IgD-negative memory B cell (primary cell): Measurements from ENCODE around the gene MBTD1. TPM values are rescaled to one million over a fixed set of nuclear protein-coding genes. Genes with fewer than 3 reads are reported as not detected.
A peak's percentile ranks its signal among the peaks of the same experiment; 100 is the strongest.

Experiments
- H3K27ac Mint-ChIP-seq, 3 donors: one replicate each; pipeline ENCODE4 v1.8.0; 2020 to 2022; ENCODE audit warnings: mild to moderate bottlenecking in 3 of 3, mixed read lengths in 3 of 3, moderate library complexity in 1 of 3
- H3K27me3 Mint-ChIP-seq: one replicate; pipeline ENCODE4 v1.8.0; 2021; ENCODE audit warnings: mixed read lengths
- H3K36me3 Mint-ChIP-seq: one replicate; pipeline ENCODE4 v1.8.0; 2020; ENCODE audit warnings: mild to moderate bottlenecking, mixed read lengths
- H3K4me1 Mint-ChIP-seq, 3 donors: one replicate each; pipeline ENCODE4 v1.8.0; 2020 to 2022; ENCODE audit warnings: mixed read lengths in 3 of 3, mild to moderate bottlenecking in 1 of 3
- H3K4me3 Mint-ChIP-seq, 4 donors: one replicate each; pipeline ENCODE4 v1.8.0; 2020 to 2022; ENCODE audit warnings: mild to moderate bottlenecking in 4 of 4, mixed read lengths in 4 of 4, moderate library complexity in 3 of 4
- H3K9me3 Mint-ChIP-seq, 3 donors: one replicate each; pipeline ENCODE4 v1.8.0; 2020 to 2021; ENCODE audit warnings: mixed read lengths in 3 of 3, mild to moderate bottlenecking in 1 of 3
- polyA plus RNA-seq: library from polyadenylated mRNA; unstranded; fragments of 300-500 nt; fragmentation: Illumina TruSeq; gene quantifications from one replicate; pipeline ENCODE4 v1.2.3, GENCODE V29; 2021

MBTD1 gene
- polyA plus RNA-seq, 1 donor from 2014 or later: 8.5 TPM

DNA sequence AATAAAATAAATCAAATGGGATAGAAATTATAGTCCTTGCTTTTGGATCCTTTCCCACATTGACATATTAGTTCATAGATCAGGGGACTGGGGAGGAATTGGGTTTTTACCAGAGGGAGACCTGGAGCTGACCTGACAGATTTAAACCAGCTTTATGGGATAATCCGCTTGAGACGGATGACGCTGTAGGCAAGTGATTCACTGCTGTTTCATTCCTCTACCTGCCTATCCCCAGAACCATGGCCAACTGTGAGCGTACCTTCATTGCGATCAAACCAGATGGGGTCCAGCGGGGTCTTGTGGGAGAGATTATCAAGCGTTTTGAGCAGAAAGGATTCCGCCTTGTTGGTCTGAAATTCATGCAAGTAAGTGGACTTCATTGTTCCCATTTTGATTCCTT is 104.4 kb downstream of the MBTD1 start:
- Mint-ChIP-seq H3K36me3 (no peaks in the 10 kb centered on the region), H3K4me3 (peak overlapping the region in 3 of 4 donors; percentile 13 to 32 (median 17)), H3K4me1 (peaks cover 6% of the 10 kb centered on the region in 3 donors), H3K27me3 (no peaks in the 10 kb centered on the region), H3K27ac (no peak overlapping the region), H3K9me3 (peaks cover 0 to 2% (median 0%) of the 10 kb centered on the region in 3 donors)

DNA sequence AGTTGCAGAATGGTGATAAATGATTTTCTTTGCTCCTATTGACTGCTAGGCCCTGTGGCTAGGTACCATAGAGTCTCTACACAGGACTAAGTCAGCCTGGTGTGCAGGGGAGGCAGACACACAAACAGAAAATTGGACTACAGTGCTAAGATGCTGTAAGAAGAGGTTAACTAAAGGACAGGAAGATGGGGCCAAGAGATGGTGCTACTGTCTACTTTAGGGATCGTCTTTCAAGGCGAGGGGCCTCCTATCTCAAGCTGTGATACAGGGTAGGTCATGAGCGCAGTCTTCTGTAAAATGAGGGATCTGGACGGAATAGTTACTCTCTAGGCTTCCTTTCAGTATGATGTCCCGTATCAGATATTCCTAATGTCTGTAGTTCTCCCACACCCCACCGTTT is 105.7 kb downstream of the MBTD1 start:
- no peaks in the 10 kb centered on the region for H3K36me3 Mint-ChIP-seq
- H3K4me3 Mint-ChIP-seq: no peak overlapping the region
- no peaks in the 10 kb centered on the region for H3K27me3 Mint-ChIP-seq
- peaks cover 0 to 6% (median 6%) of the 10 kb centered on the region in 3 donors for H3K4me1 Mint-ChIP-seq
- H3K9me3 Mint-ChIP-seq: peaks cover 0 to 2% (median 0%) of the 10 kb centered on the region in 3 donors
- no peak overlapping the region for H3K27ac Mint-ChIP-seq

DNA sequence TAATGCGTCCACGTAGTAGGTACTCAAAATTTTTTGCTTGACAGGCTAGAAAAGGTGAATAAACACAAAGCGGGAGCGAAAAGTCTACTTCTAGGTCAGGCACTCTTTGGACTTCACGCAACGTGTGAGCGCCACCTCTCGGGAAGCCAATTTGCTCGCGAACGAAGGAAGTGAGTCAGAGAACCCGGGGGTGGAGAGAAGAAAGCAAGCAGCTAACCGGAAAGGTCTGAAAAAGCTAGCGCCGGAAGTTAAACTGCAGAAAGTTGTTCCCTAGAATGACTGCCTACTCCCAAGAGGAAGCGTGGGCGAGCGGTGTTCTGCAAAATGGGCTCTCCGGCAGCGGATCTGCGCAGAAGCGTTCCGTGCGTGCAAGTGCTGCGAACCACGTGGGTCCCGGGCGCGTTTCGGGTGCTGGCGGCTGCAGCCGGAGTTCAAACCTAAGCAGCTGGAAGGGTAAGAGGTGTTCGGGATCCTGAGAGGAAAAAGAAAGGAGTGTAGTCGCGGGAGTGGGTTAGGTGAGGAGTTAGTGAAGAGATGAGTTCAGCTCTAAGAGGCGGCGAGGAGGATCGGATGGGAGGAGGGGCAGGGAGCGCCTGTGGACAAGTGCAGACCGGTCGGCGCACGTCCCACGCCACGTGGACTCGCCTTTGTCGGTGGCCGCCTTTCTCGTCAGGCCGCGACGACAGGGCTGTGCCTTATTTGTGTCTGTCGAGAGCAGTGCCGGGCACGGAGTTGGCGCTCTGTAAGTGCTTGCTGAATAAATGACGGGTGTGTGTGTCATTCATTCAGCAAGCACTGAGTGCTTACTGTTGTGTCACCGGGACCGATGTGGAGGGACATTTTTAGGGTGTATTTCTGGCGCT is 106.4 kb downstream of the MBTD1 start, which contains the start of gene NME1:
NME1 (plus strand) TSS at position 350 of the 863 bp plus-strand sequence. CDS start 2,096 bp downstream, outside the sequence.
- H3K27ac Mint-ChIP-seq: no peak within 1 kb of the TSS
- peaks cover 0 to 6% (median 6%) of the 10 kb centered on the region in 3 donors for H3K4me1 Mint-ChIP-seq
- H3K9me3 Mint-ChIP-seq: peaks cover 0 to 2% (median 0%) of the 10 kb centered on the region in 3 donors
- no peak within 1 kb of the TSS for H3K4me3 Mint-ChIP-seq
- H3K27me3 Mint-ChIP-seq: no peaks in the 10 kb centered on the region
- no peaks in the 10 kb centered on the region for H3K36me3 Mint-ChIP-seq

DNA sequence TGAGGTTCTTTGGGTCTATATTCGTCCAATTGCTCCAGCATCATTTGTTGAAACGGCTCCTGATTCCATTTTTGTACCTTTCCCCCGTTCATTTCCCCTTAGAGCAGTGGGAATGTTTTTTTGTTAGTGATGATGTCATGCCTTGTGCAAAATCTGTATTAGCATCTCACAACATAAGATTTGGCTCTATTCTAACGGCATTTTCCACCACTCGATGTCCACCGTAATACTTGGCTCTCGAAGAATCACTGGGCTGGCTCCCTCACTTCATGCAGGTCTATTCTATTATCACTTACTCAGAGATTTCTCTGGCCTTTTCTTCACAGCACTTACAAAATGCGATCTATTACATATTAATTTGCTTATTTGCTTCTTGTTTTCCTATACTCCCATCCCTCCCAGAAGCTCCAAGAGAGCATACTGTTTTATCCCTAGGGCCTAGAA is 107.1 kb downstream of the MBTD1 start:
- H3K27ac Mint-ChIP-seq: no peak overlapping the region
- no peaks in the 10 kb centered on the region for H3K27me3 Mint-ChIP-seq
- no peak overlapping the region for H3K4me3 Mint-ChIP-seq
- H3K9me3 Mint-ChIP-seq: peaks cover 0 to 2% (median 0%) of the 10 kb centered on the region in 3 donors
- H3K36me3 Mint-ChIP-seq: no peaks in the 10 kb centered on the region
- H3K4me1 Mint-ChIP-seq: peaks cover 0 to 6% (median 6%) of the 10 kb centered on the region in 3 donors

DNA sequence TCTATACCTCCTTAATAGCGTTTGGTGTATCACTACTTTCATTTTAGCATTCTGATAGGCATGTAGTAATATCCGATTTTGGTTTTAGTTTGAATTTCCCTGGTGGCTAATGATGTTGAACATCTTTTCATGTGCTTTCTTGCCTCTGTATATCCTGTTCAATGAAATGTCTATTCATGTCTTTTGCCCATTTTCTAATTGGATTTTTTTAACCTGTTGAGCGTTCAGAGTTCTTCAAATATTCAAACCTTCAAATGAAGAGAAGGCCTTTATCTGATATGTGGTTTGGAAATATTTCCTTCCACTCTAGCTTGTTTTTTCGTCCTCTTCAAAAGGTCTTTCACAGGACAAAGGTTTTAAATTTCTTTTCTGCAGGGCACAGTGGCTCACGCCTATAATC is 108.9 kb downstream of the MBTD1 start:
- Mint-ChIP-seq H3K27me3 (no peaks in the 10 kb centered on the region), H3K4me3 (no peak overlapping the region), H3K36me3 (no peaks in the 10 kb centered on the region), H3K9me3 (peaks cover 0 to 2% (median 0%) of the 10 kb centered on the region in 3 donors), H3K4me1 (peaks cover 0 to 8% (median 4%) of the 10 kb centered on the region in 3 donors), H3K27ac (no peak overlapping the region)

DNA sequence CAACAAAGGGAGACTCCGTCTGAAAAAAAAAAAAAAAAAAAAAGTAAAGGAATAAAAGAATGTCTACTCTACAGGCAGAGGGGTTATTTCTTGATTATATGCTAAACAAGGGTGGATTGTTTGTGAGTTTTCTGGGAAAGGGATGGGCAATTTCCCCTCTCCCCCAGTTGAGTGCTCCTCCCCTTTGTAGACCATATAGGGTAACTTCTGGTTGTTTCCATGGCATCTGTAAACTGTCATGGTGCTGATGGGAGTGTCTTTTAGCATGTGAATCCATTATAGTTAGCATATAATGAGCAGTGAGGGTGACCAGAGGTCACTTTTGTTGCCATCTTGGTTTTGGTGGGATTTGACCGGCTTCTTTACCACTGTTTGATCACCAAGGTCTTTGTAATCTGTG is 110.7 kb downstream of the MBTD1 start:
- H3K9me3 Mint-ChIP-seq: peaks cover 0 to 2% (median 0%) of the 10 kb centered on the region in 3 donors
- H3K27me3 Mint-ChIP-seq: no peaks in the 10 kb centered on the region
- H3K36me3 Mint-ChIP-seq: no peaks in the 10 kb centered on the region
- peaks cover 0 to 4% (median 0%) of the 10 kb centered on the region in 3 donors for H3K4me1 Mint-ChIP-seq
- H3K4me3 Mint-ChIP-seq: no peak overlapping the region
- no peak overlapping the region for H3K27ac Mint-ChIP-seq

DNA sequence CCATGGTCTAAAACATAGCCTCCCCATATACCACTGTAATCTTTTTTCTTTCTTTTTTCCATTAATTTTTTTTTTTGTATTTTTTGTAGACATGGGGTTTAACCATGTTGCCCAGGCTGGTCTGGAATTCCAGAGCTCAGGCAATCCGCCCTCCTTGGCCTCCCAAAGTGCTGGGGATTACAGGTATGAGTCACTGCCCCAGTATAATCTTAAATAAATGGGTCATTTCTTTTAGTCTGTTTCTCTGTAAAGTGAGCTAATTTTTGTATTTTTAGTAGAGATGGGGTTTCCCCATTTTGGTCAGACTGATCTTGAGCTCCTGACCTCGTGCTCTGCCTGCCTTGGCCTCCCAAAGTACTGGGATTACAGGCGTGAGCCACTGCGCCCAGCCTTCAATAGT is 112.2 kb downstream of the MBTD1 start:
- H3K4me3 Mint-ChIP-seq: no peak overlapping the region
- no peaks in the 10 kb centered on the region for H3K27me3 Mint-ChIP-seq
- peaks cover 2% of the 10 kb centered on the region for H3K36me3 Mint-ChIP-seq
- peaks cover 0 to 4% (median 0%) of the 10 kb centered on the region in 3 donors for H3K4me1 Mint-ChIP-seq
- H3K9me3 Mint-ChIP-seq: peaks cover 0 to 2% (median 0%) of the 10 kb centered on the region in 3 donors
- H3K27ac Mint-ChIP-seq: no peak overlapping the region

DNA sequence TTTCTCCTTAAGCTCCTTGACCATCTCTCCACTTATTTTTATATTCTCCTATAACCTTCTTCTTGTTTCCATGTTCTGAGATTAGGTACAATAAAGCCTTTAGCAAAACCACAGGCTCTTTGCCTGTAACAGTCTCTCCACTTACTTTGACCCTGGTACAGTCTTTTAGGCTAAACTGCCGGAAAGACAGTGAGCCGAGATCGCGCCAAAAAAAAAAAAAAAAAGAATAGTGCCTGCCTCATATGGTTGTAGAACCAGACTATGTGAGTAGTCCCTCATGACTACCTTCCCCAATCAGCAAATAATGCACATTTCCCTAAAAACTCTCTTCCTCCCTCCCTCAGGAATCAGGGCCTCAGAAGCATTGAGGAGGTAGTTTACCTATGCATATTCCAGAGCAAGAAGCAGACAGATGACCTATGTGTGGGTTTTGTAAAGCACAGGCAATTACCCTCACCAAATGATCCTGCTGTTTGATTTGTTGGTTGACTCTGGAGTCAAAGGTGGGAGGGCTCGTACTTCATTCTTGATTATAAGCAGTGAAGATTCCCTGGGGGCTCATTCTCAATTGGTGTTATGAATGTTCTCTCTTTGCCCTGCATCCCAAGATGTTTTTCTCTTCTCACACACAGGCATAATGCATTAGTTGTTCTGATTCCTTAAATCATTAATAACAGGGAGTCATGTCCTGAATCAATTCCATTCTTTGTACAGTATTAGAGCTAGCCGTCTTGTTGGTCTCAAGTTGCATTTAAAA is 115.4 kb downstream of the MBTD1 start:
- Mint-ChIP-seq H3K4me1 (peaks cover 0 to 2% (median 0%) of the 10 kb centered on the region in 3 donors), H3K27me3 (no peaks in the 10 kb centered on the region), H3K36me3 (peaks cover 2% of the 10 kb centered on the region), H3K27ac (no peak overlapping the region), H3K4me3 (no peak overlapping the region), H3K9me3 (no peaks in the 10 kb centered on the region)

DNA sequence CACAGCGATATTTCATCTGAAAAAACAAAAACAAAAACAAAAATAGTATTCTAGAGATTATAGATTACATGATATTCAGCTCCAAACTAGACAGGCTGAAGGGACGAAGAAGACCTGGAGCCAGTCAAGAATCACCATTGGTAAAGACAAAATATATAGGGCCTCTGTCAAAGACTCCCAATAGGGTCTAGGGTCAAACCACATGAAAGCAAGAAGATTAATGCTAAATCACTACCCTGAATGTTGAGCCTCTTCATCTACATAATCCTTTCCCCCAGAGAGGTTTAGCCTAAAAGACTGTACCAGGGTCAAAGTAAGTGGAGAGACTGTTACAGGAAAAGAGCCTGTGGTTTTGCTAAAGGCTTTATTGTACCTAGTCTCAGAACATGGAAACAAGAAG is 117.3 kb downstream of the MBTD1 start:
- peaks cover 0 to 1% (median 0%) of the 10 kb centered on the region in 3 donors for H3K9me3 Mint-ChIP-seq
- H3K27me3 Mint-ChIP-seq: no peaks in the 10 kb centered on the region
- H3K4me3 Mint-ChIP-seq: peak overlapping the region in 1 of 4 donors; percentile 23
- H3K27ac Mint-ChIP-seq: no peak overlapping the region
- H3K4me1 Mint-ChIP-seq: peaks cover 0 to 2% (median 0%) of the 10 kb centered on the region in 3 donors
- H3K36me3 Mint-ChIP-seq: peaks cover 2% of the 10 kb centered on the region

DNA sequence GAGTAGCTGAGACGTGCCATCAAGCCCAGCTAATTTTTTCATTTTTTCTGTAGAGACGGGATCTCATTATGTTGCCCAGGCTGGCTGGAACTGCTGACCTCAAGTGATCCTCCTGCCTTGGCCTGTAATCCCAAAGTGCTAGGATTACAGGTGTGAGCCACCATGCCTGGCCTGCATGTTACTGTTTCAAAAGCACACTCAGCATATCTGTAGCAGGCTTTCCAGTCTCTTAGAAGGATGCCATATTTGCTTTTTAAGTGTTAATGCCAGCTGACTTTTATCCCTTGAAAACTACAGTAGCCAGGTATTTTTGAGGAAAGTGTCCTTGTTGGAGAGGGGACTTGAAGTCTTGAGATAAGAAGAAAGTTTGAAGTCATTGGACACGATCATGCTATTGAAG is 123.9 kb downstream of the MBTD1 start:
- Mint-ChIP-seq H3K27me3 (peaks cover 4% of the 10 kb centered on the region), H3K4me1 (no peaks in the 10 kb centered on the region), H3K9me3 (peaks cover 0 to 3% (median 2%) of the 10 kb centered on the region in 3 donors), H3K36me3 (peaks cover 2% of the 10 kb centered on the region), H3K4me3 (peak overlapping the region in 1 of 4 donors; percentile 74), H3K27ac (no peak overlapping the region)

DNA sequence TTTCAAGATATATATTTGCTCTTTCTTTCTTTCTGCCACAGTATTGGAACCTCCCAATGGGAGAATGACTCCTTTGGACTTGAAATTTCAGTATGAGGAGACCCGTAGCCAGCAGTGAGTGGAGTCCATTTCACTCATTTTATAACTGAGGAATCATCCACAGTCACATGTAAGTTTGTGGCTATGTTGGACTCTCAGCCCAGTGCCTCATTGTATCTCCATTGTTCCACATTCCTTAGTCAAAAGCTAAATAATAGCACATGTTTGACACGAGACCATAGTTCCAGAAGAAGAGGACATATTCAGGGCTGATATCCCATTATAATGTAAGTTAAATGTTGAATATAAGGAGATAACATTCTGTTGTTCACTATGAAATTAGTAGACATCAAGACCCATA is 126.5 kb downstream of the MBTD1 start:
- Mint-ChIP-seq H3K36me3 (peaks cover 2% of the 10 kb centered on the region), H3K4me3 (no peak overlapping the region), H3K4me1 (no peaks in the 10 kb centered on the region), H3K27me3 (peaks cover 4% of the 10 kb centered on the region), H3K27ac (no peak overlapping the region), H3K9me3 (peaks cover 0 to 3% (median 2%) of the 10 kb centered on the region in 3 donors)

DNA sequence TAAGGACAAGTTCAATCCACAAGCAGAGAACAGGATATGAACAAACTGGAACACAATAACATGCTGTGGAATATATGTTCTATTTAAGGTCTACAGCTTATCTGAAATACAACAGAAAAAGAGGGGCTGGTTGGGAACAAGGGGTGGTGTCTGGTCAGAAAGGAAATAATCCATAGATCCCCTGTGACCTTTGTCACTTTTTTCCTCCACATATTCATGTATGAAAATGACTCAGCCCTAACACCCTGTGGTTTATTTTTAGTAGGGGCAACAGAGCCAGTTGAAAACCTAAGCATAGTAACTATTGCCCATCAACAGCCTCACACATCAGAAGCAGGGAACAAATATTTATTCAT is 126.9 kb downstream of the MBTD1 start:
- H3K27ac Mint-ChIP-seq: no peak overlapping the region
- H3K27me3 Mint-ChIP-seq: peaks cover 4% of the 10 kb centered on the region
- no peaks in the 10 kb centered on the region for H3K4me1 Mint-ChIP-seq
- peaks cover 2% of the 10 kb centered on the region for H3K36me3 Mint-ChIP-seq
- peaks cover 0 to 3% (median 2%) of the 10 kb centered on the region in 3 donors for H3K9me3 Mint-ChIP-seq
- H3K4me3 Mint-ChIP-seq: no peak overlapping the region

DNA sequence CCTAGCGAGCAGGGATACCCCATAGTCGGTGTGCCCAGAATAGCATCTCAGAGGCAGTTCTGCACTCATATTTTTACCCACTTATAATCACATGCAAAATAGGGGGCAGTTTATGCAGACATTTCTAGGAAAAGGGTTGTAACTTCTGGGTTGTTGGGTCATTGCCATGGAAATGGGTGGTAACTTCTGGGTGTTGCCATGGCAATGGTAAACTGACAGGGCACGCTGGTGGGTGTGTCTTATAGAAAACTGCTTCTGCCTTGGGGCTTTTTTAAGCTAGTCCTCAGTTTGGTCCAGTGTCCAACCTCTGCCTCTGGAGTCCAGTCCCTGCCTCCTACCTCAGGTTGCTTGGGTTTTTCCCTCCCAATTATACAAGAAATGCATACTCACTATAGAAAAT is 131.8 kb downstream of the MBTD1 start:
- Mint-ChIP-seq H3K27ac (no peak overlapping the region), H3K36me3 (no peaks in the 10 kb centered on the region), H3K9me3 (no peaks in the 10 kb centered on the region), H3K4me3 (peak overlapping the region in 1 of 4 donors; percentile 4), H3K27me3 (no peaks in the 10 kb centered on the region), H3K4me1 (no peaks in the 10 kb centered on the region)
